Lower leg skin (tissue), 3 donors: Measurements from ENCODE around the gene HECTD4.

Experiments used
- CTCF ChIP-seq, 3 donors: fragments of 450-650 bp; IDR thresholded peaks; one replicate each; pipeline ENCODE4 v1.5.1; 2016; ENCODE audit warnings: antibody characterized with exemption in 3 of 3, mild to moderate bottlenecking in 3 of 3, moderate library complexity in 2 of 3
- POLR2A ChIP-seq, 2 donors: fragments of 450-650 bp; IDR thresholded peaks; one replicate each; pipeline ENCODE4 v1.6.1; 2016 to 2017; ENCODE audit warnings: antibody characterized with exemption in 2 of 2, mild to moderate bottlenecking in 1 of 2, moderate library complexity in 1 of 2

GRCh38 chr12:112111931-112112330 lies 270.3 kb downstream of the HECTD4 start:
- no peak for TF ChIP-seq POLR2A (IDR thresholded peaks at IDR 0.05)
- no peak for TF ChIP-seq CTCF (IDR thresholded peaks at IDR 0.05)
